ENCODE measurements around the gene ATP8A1. TPM values are rescaled to one million over a fixed set of nuclear protein-coding genes. Genes with fewer than 3 reads are reported as not detected.

The ATP8A1 gene
- total RNA-seq, 1 experiment from 2014 or later: 0.80 TPM

- Histone ChIP-seq H3K9me3 (ENCODE audit: control insufficient read depth, insufficient read depth, low read depth, low read length) (no peaks in the 10 kb centered on the region), H3K27me3 (ENCODE audit: control insufficient read depth, insufficient read depth, low read length) (no peaks in the 10 kb centered on the region; the same call in 1 of the 2 replicates), H3K4me3 (ENCODE audit: low read depth in 2 of 2, low read length in 2 of 2) (no peak overlapping the region), H3K36me3 (ENCODE audit: control insufficient read depth, insufficient read depth, low read length) (no peaks in the 10 kb centered on the region), H3K27ac (ENCODE audit: low read length) (no peak overlapping the region), H3K4me1 (ENCODE audit: control insufficient read depth, insufficient read depth, low read length) (no peaks in the 10 kb centered on the region)
- ChIA-PET POLR2A (no interaction called here), CTCF (no interaction called here)
- intact Hi-C loops (cut with micrococcal nuclease; ENCODE audit: unreplicated experiment): no loop called here
- in situ Hi-C loops (cut with HindIII; ENCODE audit: low pct_unique_long_range_greater_than_20kb, low sequenced_read_pairs): no loop called here
- no peak for ATAC-seq
- TF ChIP-seq REST (IDR thresholded peaks at IDR 0.05; ENCODE audit: insufficient read depth in 1 of 2, low read depth in 2 of 2, low read length in 1 of 2) (no peak), TCF7L2 (IDR thresholded peaks at IDR 0.05; ENCODE audit: low read depth, low read length) (no peak), POLR2AphosphoS5 (IDR thresholded peaks at IDR 0.05; ENCODE audit: low read depth, low read length) (no peak), SIN3A (IDR thresholded peaks at IDR 0.05; ENCODE audit: borderline replicate concordance, insufficient read depth, low read depth, low read length) (no peak), CTCF (IDR thresholded peaks at IDR 0.05) (no peak)
- no TSS peak for BruUV-seq (replicated peaks)
- no peak for DNase-seq (ENCODE audit: low read depth, low spot score)
Observed at GRCh38 chr4:42442601-42443000, 214.3 kb downstream of the ATP8A1 start.

- DNase-seq (ENCODE audit: low read depth, low spot score): no peak
- no TSS peak for BruUV-seq (replicated peaks)
- ATAC-seq: no peak
- H3K27me3 ChIP-seq (ENCODE audit: control insufficient read depth, insufficient read depth, low read length): no peaks in the 10 kb centered on the region; the same call in 1 of the 2 replicates
- in situ Hi-C loops (cut with HindIII; ENCODE audit: low pct_unique_long_range_greater_than_20kb, low sequenced_read_pairs): no loop called here
- H3K27ac ChIP-seq (ENCODE audit: low read length): no peak overlapping the region
- H3K4me1 ChIP-seq (ENCODE audit: control insufficient read depth, insufficient read depth, low read length): no peaks in the 10 kb centered on the region
- no peak overlapping the region for H3K4me3 ChIP-seq (ENCODE audit: low read depth in 2 of 2, low read length in 2 of 2)
- TF ChIP-seq TCF7L2 (IDR thresholded peaks at IDR 0.05; ENCODE audit: low read depth, low read length): no peak
- TF ChIP-seq POLR2AphosphoS5 (IDR thresholded peaks at IDR 0.05; ENCODE audit: low read depth, low read length): no peak
- TF ChIP-seq SIN3A (IDR thresholded peaks at IDR 0.05; ENCODE audit: borderline replicate concordance, insufficient read depth, low read depth, low read length): no peak
- no peak for TF ChIP-seq REST (IDR thresholded peaks at IDR 0.05; ENCODE audit: insufficient read depth in 1 of 2, low read depth in 2 of 2, low read length in 1 of 2)
- TF ChIP-seq CTCF (IDR thresholded peaks at IDR 0.05): no peak
- POLR2A ChIA-PET: no interaction called here
- no peaks in the 10 kb centered on the region for H3K9me3 ChIP-seq (ENCODE audit: control insufficient read depth, insufficient read depth, low read depth, low read length)
- H3K36me3 ChIP-seq (ENCODE audit: control insufficient read depth, insufficient read depth, low read length): no peaks in the 10 kb centered on the region
- CTCF ChIA-PET: interaction anchor here (0.7 kb wide), 1 partner anchor 37 kb away, joined by 11 read pairs; no protein-coding TSS in a partner anchor
- intact Hi-C loops (cut with micrococcal nuclease; ENCODE audit: unreplicated experiment): no loop called here
Observed at GRCh38 chr4:42440083-42440482, 216.8 kb downstream of the ATP8A1 start.
